Measurements from ENCODE around the gene PLXNA2. TPM values are rescaled to one million over a fixed set of nuclear protein-coding genes. Genes with fewer than 3 reads are reported as not detected.
A peak's percentile ranks its signal among the peaks of the same experiment; 100 is the strongest.

PLXNA2 gene
- total RNA-seq, 1 experiment from 2014 or later, result 0.89 TPM

GRCh38 chr1:208247696-208248095, 3.5 kb upstream of the PLXNA2 start:
- RAD21 ChIA-PET (ENCODE audit: low non-redundant PET in 1 of 2, low total read pairs in 2 of 2, uncharacterized antibody in 2 of 2, unreplicated experiment in 2 of 2), result no interaction called here
- H3K27me3 ChIP-seq (ENCODE audit: insufficient read depth, low read length), result peaks cover 53% of the 10 kb centered on the region
- H3K9ac ChIP-seq (ENCODE audit: low read length), result no peak overlapping the region
- no peak overlapping the region for H3K4me3 ChIP-seq (replicated peaks in 1 of 2; ENCODE audit: low read depth in 1 of 2, low read length in 2 of 2)
- H3K36me3 ChIP-seq (ENCODE audit: control insufficient read depth in 1 of 2, insufficient read depth in 2 of 2, low read length in 2 of 2), result no peaks in the 10 kb centered on the region
- H3K27ac ChIP-seq (ENCODE audit: low read depth, low read length), result no peak overlapping the region
- H4K20me1 ChIP-seq (ENCODE audit: insufficient read depth), result no peaks in the 10 kb centered on the region
- intact Hi-C loops (cut with micrococcal nuclease), result loop anchor here (5.0 kb wide), 1 partner anchor 210 kb away; no protein-coding TSS in a partner anchor
- H3K4me1 ChIP-seq (ENCODE audit: control insufficient read depth in 1 of 2, insufficient read depth in 2 of 2, low read length in 2 of 2), result peaks cover 9 to 18% of the 10 kb centered on the region in 2 experiments; a peak in 3 of 4 replicates
- H3K4me2 ChIP-seq (ENCODE audit: low read length), result no peak overlapping the region
- DNase-seq (ENCODE audit: low read depth, low spot score) (no peak), ATAC-seq (no peak)
- TF ChIP-seq, protein P1, sequence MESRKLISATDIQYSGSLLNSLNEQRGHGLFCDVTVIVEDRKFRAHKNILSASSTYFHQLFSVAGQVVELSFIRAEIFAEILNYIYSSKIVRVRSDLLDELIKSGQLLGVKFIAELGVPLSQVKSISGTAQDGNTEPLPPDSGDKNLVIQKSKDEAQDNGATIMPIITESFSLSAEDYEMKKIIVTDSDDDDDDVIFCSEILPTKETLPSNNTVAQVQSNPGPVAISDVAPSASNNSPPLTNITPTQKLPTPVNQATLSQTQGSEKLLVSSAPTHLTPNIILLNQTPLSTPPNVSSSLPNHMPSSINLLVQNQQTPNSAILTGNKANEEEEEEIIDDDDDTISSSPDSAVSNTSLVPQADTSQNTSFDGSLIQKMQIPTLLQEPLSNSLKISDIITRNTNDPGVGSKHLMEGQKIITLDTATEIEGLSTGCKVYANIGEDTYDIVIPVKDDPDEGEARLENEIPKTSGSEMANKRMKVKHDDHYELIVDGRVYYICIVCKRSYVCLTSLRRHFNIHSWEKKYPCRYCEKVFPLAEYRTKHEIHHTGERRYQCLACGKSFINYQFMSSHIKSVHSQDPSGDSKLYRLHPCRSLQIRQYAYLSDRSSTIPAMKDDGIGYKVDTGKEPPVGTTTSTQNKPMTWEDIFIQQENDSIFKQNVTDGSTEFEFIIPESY (IDR thresholded peaks at IDR 0.05; ENCODE audit: extremely low read depth, insufficient replicate concordance, low read length), result no peak
- TF ChIP-seq ZNF274 (IDR thresholded peaks at IDR 0.05; ENCODE audit: low read depth, low read length), result no peak
- POLR2A ChIA-PET, result no interaction called here
- H2AFZ ChIP-seq (ENCODE audit: low read depth, low read length, poor library complexity, severe bottlenecking), result no peak overlapping the region
- CTCF ChIA-PET, result interaction anchor here (4.5 kb wide), 1 partner anchor 225 kb away, joined by 73 read pairs; no protein-coding TSS in a partner anchor
- no peaks in the 10 kb centered on the region for H3K9me3 ChIP-seq (ENCODE audit: control insufficient read depth in 1 of 2, insufficient read depth in 1 of 2, low read depth in 1 of 2, low read length in 2 of 2)
- BruUV-seq (replicated peaks), result no TSS peak
- H3K79me2 ChIP-seq (ENCODE audit: insufficient read depth, low read length), result no peaks in the 10 kb centered on the region
- H3K9me2 ChIP-seq (ENCODE audit: insufficient read depth), result no peaks in the 10 kb centered on the region

GRCh38 chr1:208245185-208245705, 1.1 kb upstream of the PLXNA2 start:
- POLR2A ChIA-PET, result interaction anchor here (1.0 kb wide), 1 partner anchor 223 kb away, joined by 3 read pairs; no protein-coding TSS in a partner anchor
- TF ChIP-seq POLR2A (IDR thresholded peaks at IDR 0.05; ENCODE audit: borderline replicate concordance, extremely low read depth, insufficient read depth, insufficient read length), result no peak
- peak; percentile 77 for TF ChIP-seq RAD21 (IDR thresholded peaks at IDR 0.05; ENCODE audit: low read depth)
- TF ChIP-seq, protein P2, sequence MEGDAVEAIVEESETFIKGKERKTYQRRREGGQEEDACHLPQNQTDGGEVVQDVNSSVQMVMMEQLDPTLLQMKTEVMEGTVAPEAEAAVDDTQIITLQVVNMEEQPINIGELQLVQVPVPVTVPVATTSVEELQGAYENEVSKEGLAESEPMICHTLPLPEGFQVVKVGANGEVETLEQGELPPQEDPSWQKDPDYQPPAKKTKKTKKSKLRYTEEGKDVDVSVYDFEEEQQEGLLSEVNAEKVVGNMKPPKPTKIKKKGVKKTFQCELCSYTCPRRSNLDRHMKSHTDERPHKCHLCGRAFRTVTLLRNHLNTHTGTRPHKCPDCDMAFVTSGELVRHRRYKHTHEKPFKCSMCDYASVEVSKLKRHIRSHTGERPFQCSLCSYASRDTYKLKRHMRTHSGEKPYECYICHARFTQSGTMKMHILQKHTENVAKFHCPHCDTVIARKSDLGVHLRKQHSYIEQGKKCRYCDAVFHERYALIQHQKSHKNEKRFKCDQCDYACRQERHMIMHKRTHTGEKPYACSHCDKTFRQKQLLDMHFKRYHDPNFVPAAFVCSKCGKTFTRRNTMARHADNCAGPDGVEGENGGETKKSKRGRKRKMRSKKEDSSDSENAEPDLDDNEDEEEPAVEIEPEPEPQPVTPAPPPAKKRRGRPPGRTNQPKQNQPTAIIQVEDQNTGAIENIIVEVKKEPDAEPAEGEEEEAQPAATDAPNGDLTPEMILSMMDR (IDR thresholded peaks at IDR 0.05 in 2 of 3, conservative IDR thresholded peaks at IDR 0.05 in 1 of 3; ENCODE audit: borderline replicate concordance in 1 of 3, insufficient read depth in 1 of 3, low read depth in 2 of 3, low read length in 2 of 3), result peak; percentile 73 to 83 (median 79)
- TF ChIP-seq MAX (IDR thresholded peaks at IDR 0.05), result peak; percentile 57
- TF ChIP-seq FOSL1 (IDR thresholded peaks at IDR 0.05; ENCODE audit: low read depth), result no peak
- TF ChIP-seq POLR2AphosphoS5 (IDR thresholded peaks at IDR 0.05; ENCODE audit: low read depth, low read length), result no peak
- TF ChIP-seq, protein P1 (IDR thresholded peaks at IDR 0.05; ENCODE audit: extremely low read depth, insufficient replicate concordance, low read length), result no peak
- no peak for TF ChIP-seq YY1 (IDR thresholded peaks at IDR 0.05; ENCODE audit: extremely low read depth, insufficient replicate concordance, low read depth, low read length)
- no peak for TF ChIP-seq ATF3 (IDR thresholded peaks at IDR 0.05)
- TF ChIP-seq SIN3A (IDR thresholded peaks at IDR 0.05; ENCODE audit: low read depth), result no peak

More at GRCh38 chr1:208245185-208245705, 1.1 kb upstream of the PLXNA2 start:
- Histone ChIP-seq H3K9me3 (ENCODE audit: control insufficient read depth in 1 of 2, insufficient read depth in 1 of 2, low read depth in 1 of 2, low read length in 2 of 2) (no peaks in the 10 kb centered on the region), H4K20me1 (ENCODE audit: insufficient read depth) (no peaks in the 10 kb centered on the region), H3K9ac (ENCODE audit: low read length) (no peak overlapping the region), H3K36me3 (ENCODE audit: control insufficient read depth in 1 of 2, insufficient read depth in 2 of 2, low read length in 2 of 2) (no peaks in the 10 kb centered on the region), H3K4me2 (ENCODE audit: low read length) (peak overlapping the region; percentile 75), H3K79me2 (ENCODE audit: insufficient read depth, low read length) (no peaks in the 10 kb centered on the region), H3K9me2 (ENCODE audit: insufficient read depth) (no peaks in the 10 kb centered on the region), H3K27ac (ENCODE audit: low read depth, low read length) (no peak overlapping the region), H2AFZ (ENCODE audit: low read depth, low read length, poor library complexity, severe bottlenecking) (peak overlapping the region; percentile 96), H3K27me3 (ENCODE audit: insufficient read depth, low read length) (peaks cover 51% of the 10 kb centered on the region), H3K4me1 (ENCODE audit: control insufficient read depth in 1 of 2, insufficient read depth in 2 of 2, low read length in 2 of 2) (peaks cover 9 to 18% of the 10 kb centered on the region in 2 experiments; a peak in 3 of 4 replicates), H3K4me3 (replicated peaks in 1 of 2; ENCODE audit: low read depth in 1 of 2, low read length in 2 of 2) (peak overlapping the region; percentile 44 to 62)
- ATAC-seq (peak; percentile 80), DNase-seq (ENCODE audit: low read depth, low spot score) (peak; percentile 81)
- ChIA-PET CTCF (interaction anchor here (0.6 to 4.5 kb wide), 27 partner anchors 12 to 1003 kb away, joined by 3 to 73 read pairs (median 3); no protein-coding TSS in a partner anchor), RAD21 (ENCODE audit: low non-redundant PET in 1 of 2, low total read pairs in 2 of 2, uncharacterized antibody in 2 of 2, unreplicated experiment in 2 of 2) (interaction anchor here (1.1 to 2.0 kb wide), 2 partner anchors 113 to 223 kb away, joined by 3 to 8 read pairs (median 5); no protein-coding TSS in a partner anchor)
- intact Hi-C loops (cut with micrococcal nuclease), result loop anchor here (1.0 to 5.0 kb wide), 4 partner anchors 60 to 224 kb away; no protein-coding TSS in a partner anchor
- no TSS peak for BruUV-seq (replicated peaks)

Measured in HCT116 (cell line).